ENCODE data around the gene MBOAT1.
"Not testable (repeated sequence)": the region's sequence is repeated elsewhere in the genome, so short reads cannot be mapped to it uniquely, and the experiment has no call there.

DNA sequence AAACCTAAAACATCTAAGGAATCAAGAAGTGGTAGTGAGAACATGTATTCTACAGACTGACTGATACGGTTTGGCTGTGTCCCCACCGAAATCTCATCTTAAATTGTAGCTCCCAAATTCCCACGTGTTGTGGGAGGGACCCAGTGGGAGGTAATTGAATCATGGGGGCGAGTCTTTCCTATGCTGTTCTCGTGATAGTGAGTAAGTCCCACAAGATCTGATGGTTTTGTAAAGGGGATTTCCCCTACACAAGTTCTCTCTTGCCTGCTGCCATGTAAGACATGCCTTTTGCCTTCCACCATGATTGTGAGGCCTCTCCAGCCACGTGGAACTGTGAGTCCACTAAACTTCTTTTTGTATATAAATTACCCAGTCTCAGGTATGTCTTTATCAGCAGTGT is 65.4 kb downstream of the MBOAT1 start:
- not testable (repeated sequence) for TF ChIP-seq CTCF (conservative IDR thresholded peaks at IDR 0.05; ENCODE audit: low read length); EZH2phosphoT487 (IDR thresholded peaks at IDR 0.05; ENCODE audit: borderline replicate concordance)

Measured in Loucy (cell line).